ENCODE data around the gene SLC43A3. TPM values are rescaled to one million over a fixed set of nuclear protein-coding genes. Genes with fewer than 3 reads are reported as not detected.

The SLC43A3 gene
- total and polyA plus RNA-seq, 9 donors = 17.0 to 69.3 (median 36.3) TPM

DNA sequence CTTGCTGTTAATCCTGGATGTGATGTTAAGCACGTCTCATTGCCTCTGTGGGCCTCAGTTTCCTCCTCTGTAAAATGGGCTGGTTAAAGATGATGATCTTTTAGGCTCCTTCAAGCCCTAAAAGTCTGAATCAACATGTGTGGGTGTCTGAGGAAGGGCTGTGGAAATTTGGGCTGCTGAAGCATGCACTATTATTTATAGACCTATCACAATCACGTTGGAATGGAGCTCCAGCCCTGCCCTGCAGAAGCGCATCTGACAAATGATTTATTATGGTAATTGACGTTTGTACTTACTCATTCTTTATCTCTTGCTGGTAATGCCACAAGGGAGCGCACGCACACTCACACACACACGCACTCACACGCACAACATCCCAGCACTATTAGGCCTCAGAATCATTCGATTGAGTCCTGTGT is 68.4 kb downstream of the SLC43A3 start:
- WGBS, 3 donors = 67 to 76% (median 72%) methylated on average over 9 of the region's 9 CpGs
- Histone ChIP-seq H3K27me3 (no peaks in the 10 kb centered on the region), H3K9me3 (no peaks in the 10 kb centered on the region), H3K27ac (no peak overlapping the region), H3K4me3 (no peak overlapping the region), H3K36me3 (no peaks in the 10 kb centered on the region), H3K4me1 (ENCODE audit: insufficient read depth) (no peaks in the 10 kb centered on the region)
- DNase-seq = no peak
- TF ChIP-seq POLR2A (IDR thresholded peaks at IDR 0.05) = no peak
- TF ChIP-seq, protein P1, sequence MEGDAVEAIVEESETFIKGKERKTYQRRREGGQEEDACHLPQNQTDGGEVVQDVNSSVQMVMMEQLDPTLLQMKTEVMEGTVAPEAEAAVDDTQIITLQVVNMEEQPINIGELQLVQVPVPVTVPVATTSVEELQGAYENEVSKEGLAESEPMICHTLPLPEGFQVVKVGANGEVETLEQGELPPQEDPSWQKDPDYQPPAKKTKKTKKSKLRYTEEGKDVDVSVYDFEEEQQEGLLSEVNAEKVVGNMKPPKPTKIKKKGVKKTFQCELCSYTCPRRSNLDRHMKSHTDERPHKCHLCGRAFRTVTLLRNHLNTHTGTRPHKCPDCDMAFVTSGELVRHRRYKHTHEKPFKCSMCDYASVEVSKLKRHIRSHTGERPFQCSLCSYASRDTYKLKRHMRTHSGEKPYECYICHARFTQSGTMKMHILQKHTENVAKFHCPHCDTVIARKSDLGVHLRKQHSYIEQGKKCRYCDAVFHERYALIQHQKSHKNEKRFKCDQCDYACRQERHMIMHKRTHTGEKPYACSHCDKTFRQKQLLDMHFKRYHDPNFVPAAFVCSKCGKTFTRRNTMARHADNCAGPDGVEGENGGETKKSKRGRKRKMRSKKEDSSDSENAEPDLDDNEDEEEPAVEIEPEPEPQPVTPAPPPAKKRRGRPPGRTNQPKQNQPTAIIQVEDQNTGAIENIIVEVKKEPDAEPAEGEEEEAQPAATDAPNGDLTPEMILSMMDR (IDR thresholded peaks at IDR 0.05) = no peak
- TF ChIP-seq EP300 (IDR thresholded peaks at IDR 0.05) = no peak
- intact Hi-C loops (cut with DNase I) = loop anchor here in 1 of 4 donors (10.0 kb wide), 2 partner anchors 84 to 106 kb away; partner anchors contain the start of gene RTN4RL2

DNA sequence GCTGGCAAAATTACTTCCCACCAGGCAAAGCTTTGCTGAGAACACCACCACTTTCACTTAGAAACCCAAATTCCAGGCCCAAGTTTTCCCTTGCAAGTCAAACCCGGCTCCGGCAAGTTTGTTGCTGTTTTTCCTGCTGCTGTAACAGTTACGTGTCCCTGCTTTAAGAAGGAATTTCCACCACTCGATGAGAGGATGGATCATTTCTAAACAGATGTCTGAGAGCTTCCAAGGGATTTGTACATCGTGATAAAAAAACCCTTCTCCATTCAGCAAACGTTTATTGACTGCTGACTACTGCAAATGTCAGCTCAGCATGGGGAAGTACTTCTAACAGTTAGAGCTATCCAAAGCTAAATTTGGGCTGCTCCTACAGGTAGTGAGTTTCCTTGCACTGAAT is 69.1 kb downstream of the SLC43A3 start:
- Histone ChIP-seq H3K4me1 (ENCODE audit: insufficient read depth) (no peaks in the 10 kb centered on the region), H3K27me3 (no peaks in the 10 kb centered on the region), H3K9me3 (no peaks in the 10 kb centered on the region), H3K27ac (no peak overlapping the region), H3K4me3 (no peak overlapping the region), H3K36me3 (no peaks in the 10 kb centered on the region)
- no peak for DNase-seq
- 11 to 29% (median 16%) methylated on average over 6 of the region's 6 CpGs for WGBS, 3 donors
- TF ChIP-seq, protein P1 (IDR thresholded peaks at IDR 0.05) = no peak
- TF ChIP-seq POLR2A (IDR thresholded peaks at IDR 0.05) (no peak), EP300 (IDR thresholded peaks at IDR 0.05) (no peak)
- intact Hi-C loops (cut with DNase I) = loop anchor here in 1 of 4 donors (10.0 kb wide), 2 partner anchors 83 to 107 kb away; partner anchors contain the start of gene RTN4RL2

GRCh38 chr11:57357310-57357709 is 69.6 kb downstream of the SLC43A3 start:
- H3K4me1 ChIP-seq (ENCODE audit: insufficient read depth) = no peaks in the 10 kb centered on the region
- TF ChIP-seq EP300 (IDR thresholded peaks at IDR 0.05) (no peak), POLR2A (IDR thresholded peaks at IDR 0.05) (no peak)
- TF ChIP-seq, protein P1 (IDR thresholded peaks at IDR 0.05) = no peak
- no peak overlapping the region for H3K27ac ChIP-seq
- DNase-seq = no peak
- no peaks in the 10 kb centered on the region for H3K27me3 ChIP-seq
- 93 to 96% (median 96%) methylated on average over 3 of the region's 3 CpGs for WGBS, 3 donors
- no peaks in the 10 kb centered on the region for H3K9me3 ChIP-seq
- no peaks in the 10 kb centered on the region for H3K36me3 ChIP-seq
- no peak overlapping the region for H3K4me3 ChIP-seq
- intact Hi-C loops (cut with DNase I) = loop anchor here in 1 of 4 donors (10.0 kb wide), 2 partner anchors 83 to 107 kb away; partner anchors contain the start of gene RTN4RL2

Small RNAs within 50 kb of the gene (small RNA-seq; reads per million reads assigned to genes)
- not detected for gene RNA5SP341

Other genes with a start within 250 kb of the SLC43A3 start
- gene LRRC55, start 245.2 kb downstream of the SLC43A3 start, total RNA-seq = under 1 TPM in 5 of 7 donors, not detected in 2; 0.05 to 0.20 (median 0.11) TPM
- under 1 TPM; 0.11 to 0.48 TPM for gene LRRC55, start 245.2 kb downstream of the SLC43A3 start, polyA plus RNA-seq
- gene APLNR, start 189.9 kb downstream of the SLC43A3 start, total RNA-seq = 10 to 100 TPM in 1 of 7 donors, under 1 TPM in 4, not detected in 2; 0.24 to 11.3 (median 0.45) TPM
- gene APLNR, start 189.9 kb downstream of the SLC43A3 start, polyA plus RNA-seq = 10 to 100 TPM in 1 of 2 donors, 1 to 10 TPM in 1; 1.7 to 36.1 TPM
- gene TNKS1BP1, start 102.2 kb downstream of the SLC43A3 start, total RNA-seq = 100 to 1,000 TPM in 5 of 7 donors, 10 to 100 TPM in 2; 45.2 to 230 (median 149) TPM
- 10 to 100 TPM; 88.5 to 93.9 TPM for gene TNKS1BP1, start 102.2 kb downstream of the SLC43A3 start, polyA plus RNA-seq
- 100 to 1,000 TPM in 1 of 7 donors, 10 to 100 TPM in 6; 43.3 to 105 (median 87.7) TPM for gene SSRP1, start 91.2 kb downstream of the SLC43A3 start, total RNA-seq
- 100 to 1,000 TPM in 1 of 2 donors, 10 to 100 TPM in 1; 78.6 to 134 TPM for gene SSRP1, start 91.2 kb downstream of the SLC43A3 start, polyA plus RNA-seq
- gene P2RX3, start 88.8 kb downstream of the SLC43A3 start, total RNA-seq = under 1 TPM in 1 of 7 donors, not detected in 6; 0.12 TPM
- under 1 TPM in 1 of 2 donors, not detected in 1; 0.13 TPM for gene P2RX3, start 88.8 kb downstream of the SLC43A3 start, polyA plus RNA-seq
- gene PRG3, start 46.0 kb downstream of the SLC43A3 start, total RNA-seq = not detected
- gene PRG3, start 46.0 kb downstream of the SLC43A3 start, polyA plus RNA-seq = not detected
- not detected for gene PRG2, start 36.5 kb downstream of the SLC43A3 start, total RNA-seq
- under 1 TPM in 1 of 2 donors, not detected in 1; 0.15 TPM for gene PRG2, start 36.5 kb downstream of the SLC43A3 start, polyA plus RNA-seq
- gene RTN4RL2, start 33.4 kb upstream of the SLC43A3 start, total RNA-seq = 1 to 10 TPM in 2 of 7 donors, under 1 TPM in 5; 0.23 to 2.0 (median 0.83) TPM
- gene RTN4RL2, start 33.4 kb upstream of the SLC43A3 start, polyA plus RNA-seq = under 1 TPM in 1 of 2 donors, not detected in 1; 0.53 TPM
- 10 to 100 TPM; 11.5 to 23.5 (median 18.6) TPM for gene SLC43A1, start 88.6 kb upstream of the SLC43A3 start, total RNA-seq
- gene SLC43A1, start 88.6 kb upstream of the SLC43A3 start, polyA plus RNA-seq = 10 to 100 TPM; 14.8 to 30.4 TPM
- 10 to 100 TPM; 23.4 to 42.0 (median 38.0) TPM for gene TIMM10, start 103.6 kb upstream of the SLC43A3 start, total RNA-seq
- 10 to 100 TPM; 32.0 to 36.2 TPM for gene TIMM10, start 103.6 kb upstream of the SLC43A3 start, polyA plus RNA-seq
- gene SMTNL1, start 110.5 kb upstream of the SLC43A3 start, total RNA-seq = not detected
- not detected for gene SMTNL1, start 110.5 kb upstream of the SLC43A3 start, polyA plus RNA-seq
- 10 to 100 TPM; 27.2 to 71.0 (median 59.7) TPM for gene UBE2L6, start 140.6 kb upstream of the SLC43A3 start, total RNA-seq
- 100 to 1,000 TPM in 1 of 2 donors, 10 to 100 TPM in 1; 51.1 to 114 TPM for gene UBE2L6, start 140.6 kb upstream of the SLC43A3 start, polyA plus RNA-seq
- 100 to 1,000 TPM; 454 to 906 (median 709) TPM for gene SERPING1, start 170.6 kb upstream of the SLC43A3 start, total RNA-seq
- gene SERPING1, start 170.6 kb upstream of the SLC43A3 start, polyA plus RNA-seq = 1,000 to 10,000 TPM in 1 of 2 donors, 100 to 1,000 TPM in 1; 731 to 2,358 TPM
- 10 to 100 TPM in 1 of 7 donors, 1 to 10 TPM in 6; 2.1 to 12.9 (median 4.4) TPM for gene YPEL4, start 222.8 kb upstream of the SLC43A3 start, total RNA-seq
- gene YPEL4, start 222.8 kb upstream of the SLC43A3 start, polyA plus RNA-seq = 10 to 100 TPM in 1 of 2 donors, 1 to 10 TPM in 1; 7.1 to 15.3 TPM
- 10 to 100 TPM in 4 of 7 donors, 1 to 10 TPM in 3; 5.5 to 11.9 (median 11.1) TPM for gene CLP1, start 230.6 kb upstream of the SLC43A3 start, total RNA-seq
- 10 to 100 TPM in 1 of 2 donors, 1 to 10 TPM in 1; 7.2 to 10.5 TPM for gene CLP1, start 230.6 kb upstream of the SLC43A3 start, polyA plus RNA-seq
- 10 to 100 TPM; 19.9 to 54.1 (median 39.9) TPM for gene ZDHHC5, start 241.0 kb upstream of the SLC43A3 start, total RNA-seq
- gene ZDHHC5, start 241.0 kb upstream of the SLC43A3 start, polyA plus RNA-seq = 10 to 100 TPM; 22.3 to 62.6 TPM

Data from ovary (tissue), 9 donors.